Measurements from ENCODE around the gene LRGUK. TPM values are rescaled to one million over a fixed set of nuclear protein-coding genes. Genes with fewer than 3 reads are reported as not detected.

Gene LRGUK
- total RNA-seq, 4 donors from 2014 or later = 0.07 to 1.0 (median 0.63) TPM

GRCh38 chr7:134084488-134085144 is 42.5 kb upstream of the LRGUK start:
- H3K27me3 ChIP-seq = no peaks in the 10 kb centered on the region
- no peak for TF ChIP-seq EP300 (IDR thresholded peaks at IDR 0.05)
- TF ChIP-seq POLR2AphosphoS5 (IDR thresholded peaks at IDR 0.05) = no peak
- no peak for TF ChIP-seq POLR2A (IDR thresholded peaks at IDR 0.05)
- no peak for TF ChIP-seq CTCF (IDR thresholded peaks at IDR 0.05)
- H3K36me3 ChIP-seq = no peaks in the 10 kb centered on the region
- H3K4me3 ChIP-seq = no peak overlapping the region
- peaks cover 0 to 12% (median 0%) of the 10 kb centered on the region in 3 donors for H3K9me3 ChIP-seq
- no peaks in the 10 kb centered on the region for H3K4me1 ChIP-seq
- peak; percentile 47 for ATAC-seq
- 57 to 88% methylated on average over 2 of the region's 3 CpGs for WGBS, 2 donors (ENCODE audit: low coverage in 1 of 2)
- no peak overlapping the region for H3K27ac ChIP-seq

- peak; percentile 57 for ATAC-seq
- H3K27me3 ChIP-seq = no peaks in the 10 kb centered on the region
- H3K27ac ChIP-seq = no peak overlapping the region
- no peaks in the 10 kb centered on the region for H3K4me1 ChIP-seq
- H3K4me3 ChIP-seq = no peak overlapping the region
- H3K36me3 ChIP-seq = no peaks in the 10 kb centered on the region
- peaks cover 0 to 15% (median 0%) of the 10 kb centered on the region in 3 donors for H3K9me3 ChIP-seq
- TF ChIP-seq POLR2AphosphoS5 (IDR thresholded peaks at IDR 0.05) = no peak
Observed at GRCh38 chr7:134085311-134085710, 41.8 kb upstream of the LRGUK start.

GRCh38 chr7:134086998-134087735 is 40.0 kb upstream of the LRGUK start:
- no peak for ATAC-seq
- Histone ChIP-seq H3K4me1 (no peaks in the 10 kb centered on the region), H3K36me3 (no peaks in the 10 kb centered on the region), H3K4me3 (no peak overlapping the region), H3K27ac (no peak overlapping the region), H3K27me3 (no peaks in the 10 kb centered on the region), H3K9me3 (peaks cover 0 to 15% (median 0%) of the 10 kb centered on the region in 3 donors)
- 93 to 100% methylated on average over 1 to 2 of the region's 2 CpGs for WGBS, 2 donors (ENCODE audit: low coverage in 1 of 2)
- TF ChIP-seq POLR2A (IDR thresholded peaks at IDR 0.05) (no peak), POLR2AphosphoS5 (IDR thresholded peaks at IDR 0.05) (no peak), EP300 (IDR thresholded peaks at IDR 0.05) (no peak), CTCF (IDR thresholded peaks at IDR 0.05) (no peak)

GRCh38 chr7:134088199-134088598 is 38.9 kb upstream of the LRGUK start:
- Histone ChIP-seq H3K36me3 (no peaks in the 10 kb centered on the region), H3K9me3 (peaks cover 0 to 15% (median 0%) of the 10 kb centered on the region in 3 donors), H3K4me3 (no peak overlapping the region), H3K27me3 (no peaks in the 10 kb centered on the region), H3K27ac (no peak overlapping the region), H3K4me1 (no peaks in the 10 kb centered on the region)
- TF ChIP-seq POLR2AphosphoS5 (IDR thresholded peaks at IDR 0.05) (no peak), CTCF (IDR thresholded peaks at IDR 0.05) (no peak), POLR2A (IDR thresholded peaks at IDR 0.05) (no peak), EP300 (IDR thresholded peaks at IDR 0.05) (no peak)
- ATAC-seq = no peak

GRCh38 chr7:134089446-134089845 is 37.7 kb upstream of the LRGUK start:
- ATAC-seq = no peak
- H3K4me1 ChIP-seq = no peaks in the 10 kb centered on the region
- no peak overlapping the region for H3K27ac ChIP-seq
- no peak overlapping the region for H3K4me3 ChIP-seq
- no peaks in the 10 kb centered on the region for H3K27me3 ChIP-seq
- no peaks in the 10 kb centered on the region for H3K36me3 ChIP-seq
- no peak for TF ChIP-seq POLR2A (IDR thresholded peaks at IDR 0.05)
- TF ChIP-seq CTCF (IDR thresholded peaks at IDR 0.05) = no peak
- TF ChIP-seq EP300 (IDR thresholded peaks at IDR 0.05) = no peak
- no peak for TF ChIP-seq POLR2AphosphoS5 (IDR thresholded peaks at IDR 0.05)
- H3K9me3 ChIP-seq = peaks cover 0 to 15% (median 0%) of the 10 kb centered on the region in 3 donors
- 65 to 86% methylated on average over 4 of the region's 4 CpGs for WGBS, 2 donors (ENCODE audit: low coverage in 1 of 2)
